PC-3 (cell line): ENCODE measurements around the gene ZNF319. TPM values are rescaled to one million over a fixed set of nuclear protein-coding genes. Genes with fewer than 3 reads are reported as not detected.

Source experiments
- ATAC-seq: fragments of 200-7000 bp; cut with Tn5 transposase; 2 replicates; pipeline ENCODE4 v1.9.1; 2020; ENCODE audit warnings: mild to moderate bottlenecking, moderate library complexity
- BruUV-seq: library from RNA; stranded (reverse); fragments of 400-500 nt; replicated peaks from 2 replicates; lab custom pipeline; 2021; lab: Mats Ljungman, UMichigan
- CTCF ChIA-PET: fragments of 300-600 bp; sonication (Branson Sonifier 250); formaldehyde crosslinking; loops from one replicate; lab custom pipeline; 2022; ENCODE audit warnings: antibody characterized with exemption; lab: Charles Lee
- POLR2A ChIA-PET: fragments of 300-600 bp; sonication (Branson Sonifier 250); formaldehyde crosslinking; loops from one replicate; lab custom pipeline; 2022; ENCODE audit warnings: antibody characterized with exemption; ENCODE audit not compliant: unreplicated experiment; lab: Charles Lee
- DNase-seq: peaks from one replicate; pipeline ENCODE4 v3.0.0-alpha.2; 2015
- H2AFZ ChIP-seq: fragments of 300-600 bp; sonication (generic); 2 replicates; pipeline ENCODE4 v1.6.0; 2016; ENCODE audit warnings: antibody characterized with exemption, low read length
- H3F3A ChIP-seq: fragments of 300-600 bp; sonication (generic); one replicate; pipeline ENCODE4 v1.6.0; 2017; ENCODE audit warnings: antibody characterized with exemption, low read length, control low read depth, mild to moderate bottlenecking; ENCODE audit not compliant: unreplicated experiment
- H3K27ac ChIP-seq: fragments of 300-600 bp; sonication (generic); 2 replicates; pipeline ENCODE4 v1.5.1; 2016; ENCODE audit warnings: mild to moderate bottlenecking, low read length
- H3K27me3 ChIP-seq: fragments of 300-600 bp; sonication (generic); 2 replicates; pipeline ENCODE4 v1.6.1; 2016; ENCODE audit warnings: low read length, mixed read lengths
- H3K36me3 ChIP-seq: fragments of 300-600 bp; sonication (generic); 2 replicates; pipeline ENCODE4 v1.6.1; 2016; ENCODE audit warnings: low read depth, mixed run types, low read length, mixed read lengths
- H3K4me1 ChIP-seq: fragments of 300-600 bp; sonication (generic); 2 replicates; pipeline ENCODE4 v1.5.1; 2016; ENCODE audit warnings: low read length; ENCODE audit not compliant: insufficient read depth
- H3K4me2 ChIP-seq: fragments of 300-600 bp; sonication (generic); 2 replicates; pipeline ENCODE4 v1.6.0; 2016; ENCODE audit warnings: low read length
- H3K4me3 ChIP-seq: fragments of 300-600 bp; sonication (generic); 2 replicates; pipeline ENCODE4 v1.5.1; 2016; ENCODE audit warnings: mild to moderate bottlenecking, low read length, mixed read lengths
- H3K79me2 ChIP-seq: fragments of 300-600 bp; sonication (generic); 2 replicates; pipeline ENCODE4 v1.6.1; 2017; ENCODE audit warnings: low read length, mixed read lengths
- H3K9ac ChIP-seq: fragments of 300-600 bp; sonication (generic); 2 replicates; pipeline ENCODE4 v1.6.0; 2016; ENCODE audit warnings: mild to moderate bottlenecking, low read length
- H3K9me2 ChIP-seq: fragments of 300-600 bp; sonication (generic); replicated peaks from 2 replicates; pipeline ENCODE4 v1.6.1; 2016; ENCODE audit warnings: mixed run types, low read length, mixed read lengths
- H3K9me3 ChIP-seq: fragments of 300-600 bp; sonication (generic); 2 replicates; pipeline ENCODE4 v1.6.1; 2016; ENCODE audit warnings: low read length, mixed read lengths
- H4K20me1 ChIP-seq: fragments of 300-600 bp; sonication (generic); 2 replicates; pipeline ENCODE4 v1.6.1; 2016; ENCODE audit warnings: low read length, mixed read lengths
- CTCF ChIP-seq: fragments of 300-600 bp; sonication (generic); conservative IDR thresholded peaks from 2 replicates; pipeline ENCODE4 v1.5.1; 2017; ENCODE audit warnings: antibody characterized with exemption, low read depth, mild to moderate bottlenecking, low read length
- EZH2 ChIP-seq: fragments of 300-600 bp; sonication (generic); IDR thresholded peaks from one replicate; pipeline ENCODE4 v1.6.1; 2017; ENCODE audit warnings: antibody characterized with exemption, mild to moderate bottlenecking, low read length; ENCODE audit not compliant: unreplicated experiment
- EZH2phosphoT487 ChIP-seq: fragments of 300-600 bp; sonication (generic); IDR thresholded peaks from 2 replicates; pipeline ENCODE4 v1.6.1; 2018; ENCODE audit warnings: mild to moderate bottlenecking, antibody characterized with exemption, low read length, borderline replicate concordance
- intact Hi-C: fragments of 100-400 bp; cut with micrococcal nuclease; formaldehyde crosslinking; loops from 2 replicates; pipeline ENCODE4 v1.9.0; 2023
- total RNA-seq: library from RNA; depleted of rRNA; stranded (reverse); fragments of >200 nt; gene quantifications from 2 replicates; pipeline ENCODE4 v1.2.3, GENCODE V29; 2014

Gene ZNF319
- total RNA-seq, 1 experiment from 2014 or later: 2.2 TPM

- Histone ChIP-seq H3K36me3 (peaks cover 3% of the 10 kb centered on the region; the same call in 1 of the 2 replicates), H3K27ac (no peak overlapping the region), H2AFZ (no peak overlapping the region), H3K27me3 (no peaks in the 10 kb centered on the region), H3K9ac (no peak overlapping the region), H3K9me2 (no peaks in the 10 kb centered on the region), H4K20me1 (no peaks in the 10 kb centered on the region), H3K9me3 (no peaks in the 10 kb centered on the region), H3K4me2 (no peak overlapping the region), H3K4me3 (no peak overlapping the region), H3K79me2 (0 out of 2 replicates have a peak, but pooled peaks cover 3% of the 10 kb centered on the region), H3F3A (no peaks in the 10 kb centered on the region), H3K4me1 (peaks cover 18% of the 10 kb centered on the region)
- DNase-seq: no peak
- TF ChIP-seq EZH2: no peak
- TF ChIP-seq EZH2phosphoT487: no peak
- no peak for TF ChIP-seq CTCF
- BruUV-seq: no TSS peak
- intact Hi-C loops: loop anchor here (5.0 to 10.0 kb wide), 3 partner anchors 198 to 426 kb away; partner anchors contain the start of gene KIFC3
- ChIA-PET CTCF (no interaction called here), POLR2A (no interaction called here)
- ATAC-seq: no peak
Observed at GRCh38 chr16:58002936-58003335, 2.5 kb upstream of the ZNF319 start.

- Histone ChIP-seq H3K9me3 (no peaks in the 10 kb centered on the region), H3K9ac (no peak overlapping the region)
- POLR2A ChIA-PET: no interaction called here
Observed at GRCh38 chr16:58002416-58002800, 1.9 kb upstream of the ZNF319 start.

More at GRCh38 chr16:58002416-58002800, 1.9 kb upstream of the ZNF319 start:
- CTCF ChIA-PET: no interaction called here
- Histone ChIP-seq H3K4me3 (no peak overlapping the region), H4K20me1 (no peaks in the 10 kb centered on the region), H3K4me2 (peak overlapping the region; percentile 98; the same call in 1 of the 2 replicates), H3F3A (no peaks in the 10 kb centered on the region), H3K4me1 (peaks cover 18% of the 10 kb centered on the region), H3K27ac (no peak overlapping the region), H3K79me2 (0 out of 2 replicates have a peak, but pooled peaks cover 3% of the 10 kb centered on the region), H3K36me3 (peaks cover 3% of the 10 kb centered on the region; the same call in 1 of the 2 replicates), H3K27me3 (no peaks in the 10 kb centered on the region), H2AFZ (no peak overlapping the region), H3K9me2 (no peaks in the 10 kb centered on the region)
- TF ChIP-seq EZH2phosphoT487 (no peak), EZH2 (no peak), CTCF (no peak)
- intact Hi-C loops: loop anchor here (5.0 to 10.0 kb wide), 3 partner anchors 198 to 425 kb away; partner anchors contain the start of gene KIFC3
- DNase-seq (no peak), ATAC-seq (no peak)
- no TSS peak for BruUV-seq
